ENCODE measurements around the gene NPAS3.
A peak's percentile ranks its signal among the peaks of the same experiment; 100 is the strongest.

The NPAS3 gene

GRCh38 chr14:33699300-33699983, 760.8 kb downstream of the NPAS3 start:
- no peak for DNase-seq

- no peak for DNase-seq
These were observed 761.4 kb downstream of the NPAS3 start for GRCh38 chr14:33700052-33700451.

GRCh38 chr14:33702293-33702692, 763.6 kb downstream of the NPAS3 start:
- no peak for DNase-seq

GRCh38 chr14:33704481-33704880, 765.8 kb downstream of the NPAS3 start:
- no peak for DNase-seq

GRCh38 chr14:33705490-33705889, 766.8 kb downstream of the NPAS3 start:
- no peak for DNase-seq

GRCh38 chr14:33707716-33708115, 769.0 kb downstream of the NPAS3 start:
- DNase-seq: no peak

- DNase-seq: no peak
These were observed 770.6 kb downstream of the NPAS3 start for GRCh38 chr14:33709283-33709682.

GRCh38 chr14:33709711-33710110, 771.0 kb downstream of the NPAS3 start:
- DNase-seq: no peak

- DNase-seq: no peak
These were observed 771.6 kb downstream of the NPAS3 start for GRCh38 chr14:33710273-33710672.

- DNase-seq: no peak
These were observed 772.5 kb downstream of the NPAS3 start for GRCh38 chr14:33711194-33711593.

- DNase-seq: no peak
These were observed 773.1 kb downstream of the NPAS3 start for GRCh38 chr14:33711811-33712216.

GRCh38 chr14:33714527-33715226, 776.0 kb downstream of the NPAS3 start:
- no peak for DNase-seq

- no peak for DNase-seq
These were observed 776.5 kb downstream of the NPAS3 start for GRCh38 chr14:33715227-33715528.

- no peak for DNase-seq
These were observed 778.2 kb downstream of the NPAS3 start for GRCh38 chr14:33716921-33717320.

GRCh38 chr14:33717866-33718265, 779.2 kb downstream of the NPAS3 start:
- DNase-seq: no peak

GRCh38 chr14:33720284-33720787, 781.7 kb downstream of the NPAS3 start:
- DNase-seq: no peak

GRCh38 chr14:33726685-33727084, 788.0 kb downstream of the NPAS3 start:
- DNase-seq: no peak

- DNase-seq: no peak
These were observed 788.9 kb downstream of the NPAS3 start for GRCh38 chr14:33727606-33728005.

GRCh38 chr14:33728010-33728498, 789.4 kb downstream of the NPAS3 start:
- no peak for DNase-seq

- no peak for DNase-seq
These were observed 791.5 kb downstream of the NPAS3 start for GRCh38 chr14:33730156-33730555.

GRCh38 chr14:33732175-33732574, 793.5 kb downstream of the NPAS3 start:
- no peak for DNase-seq

GRCh38 chr14:33733310-33733709, 794.6 kb downstream of the NPAS3 start:
- no peak for DNase-seq

- DNase-seq: no peak
These were observed 795.0 kb downstream of the NPAS3 start for GRCh38 chr14:33733721-33734120.

- DNase-seq: peak; percentile 31
These were observed 795.7 kb downstream of the NPAS3 start for GRCh38 chr14:33734387-33734786.

All from activated CD4-positive, alpha-beta T cell treated with anti-CD3 and anti-CD28 coated beads, Interleukin-2, amount 50 U/mL, for 16 hours (primary cell).